ENCODE data around the gene DNAJC17. TPM values are rescaled to one million over a fixed set of nuclear protein-coding genes. Genes with fewer than 3 reads are reported as not detected.

Gene DNAJC17
- total RNA-seq, 1 donor from 2014 or later: 43.2 TPM

DNA sequence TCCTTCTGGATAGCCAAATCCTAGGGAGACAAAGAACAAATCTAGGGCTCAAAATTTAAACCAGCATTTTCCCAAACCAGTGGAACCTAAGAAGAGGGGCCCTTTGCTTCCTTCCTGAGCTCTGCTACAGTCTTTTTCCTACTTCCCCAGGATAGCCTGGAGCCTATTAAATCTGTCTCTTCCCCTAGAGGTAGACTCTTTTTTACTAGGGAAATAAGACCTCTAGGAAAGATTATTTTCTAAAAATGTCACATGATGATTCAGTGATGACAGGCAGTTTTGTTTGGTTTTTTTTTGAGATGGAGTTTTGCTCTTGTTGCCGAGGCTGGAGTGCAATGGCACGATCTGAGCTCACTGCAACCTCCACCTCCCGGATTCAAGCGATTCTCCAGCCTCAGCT lies 70.7 kb downstream of the DNAJC17 start:
- H3K27ac Mint-ChIP-seq (ENCODE audit: unreplicated experiment): no peak overlapping the region
- peaks cover 5% of the 10 kb centered on the region for H3K36me3 Mint-ChIP-seq (ENCODE audit: unreplicated experiment)
- no peaks in the 10 kb centered on the region for H3K27me3 Mint-ChIP-seq (ENCODE audit: unreplicated experiment)
- TF ChIP-seq, protein P1, sequence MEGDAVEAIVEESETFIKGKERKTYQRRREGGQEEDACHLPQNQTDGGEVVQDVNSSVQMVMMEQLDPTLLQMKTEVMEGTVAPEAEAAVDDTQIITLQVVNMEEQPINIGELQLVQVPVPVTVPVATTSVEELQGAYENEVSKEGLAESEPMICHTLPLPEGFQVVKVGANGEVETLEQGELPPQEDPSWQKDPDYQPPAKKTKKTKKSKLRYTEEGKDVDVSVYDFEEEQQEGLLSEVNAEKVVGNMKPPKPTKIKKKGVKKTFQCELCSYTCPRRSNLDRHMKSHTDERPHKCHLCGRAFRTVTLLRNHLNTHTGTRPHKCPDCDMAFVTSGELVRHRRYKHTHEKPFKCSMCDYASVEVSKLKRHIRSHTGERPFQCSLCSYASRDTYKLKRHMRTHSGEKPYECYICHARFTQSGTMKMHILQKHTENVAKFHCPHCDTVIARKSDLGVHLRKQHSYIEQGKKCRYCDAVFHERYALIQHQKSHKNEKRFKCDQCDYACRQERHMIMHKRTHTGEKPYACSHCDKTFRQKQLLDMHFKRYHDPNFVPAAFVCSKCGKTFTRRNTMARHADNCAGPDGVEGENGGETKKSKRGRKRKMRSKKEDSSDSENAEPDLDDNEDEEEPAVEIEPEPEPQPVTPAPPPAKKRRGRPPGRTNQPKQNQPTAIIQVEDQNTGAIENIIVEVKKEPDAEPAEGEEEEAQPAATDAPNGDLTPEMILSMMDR (IDR thresholded peaks at IDR 0.05; ENCODE audit: partially characterized antibody, unreplicated experiment): no peak
- H3K9me3 Mint-ChIP-seq (ENCODE audit: unreplicated experiment): no peaks in the 10 kb centered on the region
- H3K4me1 Mint-ChIP-seq (ENCODE audit: low read depth, unreplicated experiment): no peaks in the 10 kb centered on the region
- DNase-seq: no peak
- H3K4me3 Mint-ChIP-seq (ENCODE audit: unreplicated experiment): no peak overlapping the region

DNA sequence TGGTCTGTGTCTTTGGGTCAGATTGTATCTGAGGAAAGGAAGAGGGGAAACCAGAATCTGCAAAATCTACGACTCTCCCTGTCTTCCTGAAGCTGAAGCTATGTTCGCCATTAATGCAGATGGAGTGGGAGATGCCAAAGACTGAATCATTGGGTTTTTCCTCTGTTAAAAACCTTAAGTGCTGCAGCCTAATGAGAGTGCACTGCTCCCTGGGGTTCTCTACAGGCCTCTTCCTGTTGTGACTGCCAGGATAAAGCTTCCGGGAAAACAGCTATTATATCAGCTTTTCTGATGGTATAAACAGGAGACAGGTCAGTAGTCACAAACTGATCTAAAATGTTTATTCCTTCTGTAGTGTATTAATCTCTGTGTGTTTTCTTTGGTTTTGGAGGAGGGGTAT lies 76.2 kb downstream of the DNAJC17 start:
- H3K36me3 Mint-ChIP-seq (ENCODE audit: unreplicated experiment): no peaks in the 10 kb centered on the region
- H3K27ac Mint-ChIP-seq (ENCODE audit: unreplicated experiment): peak overlapping the region; percentile 80
- H3K4me1 Mint-ChIP-seq (ENCODE audit: low read depth, unreplicated experiment): peaks cover 7% of the 10 kb centered on the region
- H3K9me3 Mint-ChIP-seq (ENCODE audit: unreplicated experiment): no peaks in the 10 kb centered on the region
- no peaks in the 10 kb centered on the region for H3K27me3 Mint-ChIP-seq (ENCODE audit: unreplicated experiment)
- H3K4me3 Mint-ChIP-seq (ENCODE audit: unreplicated experiment): peak overlapping the region; percentile 44
- no peak for DNase-seq
- TF ChIP-seq, protein P1 (IDR thresholded peaks at IDR 0.05; ENCODE audit: partially characterized antibody, unreplicated experiment): no peak

DNA sequence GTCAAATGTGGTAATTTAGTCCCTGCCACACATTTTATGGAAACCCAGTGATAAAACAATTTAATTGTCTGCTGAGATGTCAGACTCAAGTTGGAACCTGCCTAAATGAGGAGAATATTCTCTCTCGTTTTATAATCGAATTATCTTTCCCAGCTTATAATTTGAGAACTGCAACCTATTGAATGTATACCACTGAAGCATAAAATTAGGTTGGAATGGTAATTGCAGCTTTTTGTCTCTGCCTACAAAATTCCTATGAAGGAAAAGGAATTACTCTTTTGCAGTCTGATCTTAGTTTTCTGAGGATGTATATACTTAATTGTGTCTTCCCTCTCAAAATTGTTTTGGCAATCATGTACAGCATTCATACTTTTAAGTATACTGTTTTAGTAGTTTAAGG lies 83.4 kb downstream of the DNAJC17 start:
- no peaks in the 10 kb centered on the region for H3K36me3 Mint-ChIP-seq (ENCODE audit: unreplicated experiment)
- no peak for DNase-seq
- no peak overlapping the region for H3K4me3 Mint-ChIP-seq (ENCODE audit: unreplicated experiment)
- no peaks in the 10 kb centered on the region for H3K4me1 Mint-ChIP-seq (ENCODE audit: low read depth, unreplicated experiment)
- no peaks in the 10 kb centered on the region for H3K9me3 Mint-ChIP-seq (ENCODE audit: unreplicated experiment)
- TF ChIP-seq, protein P1 (IDR thresholded peaks at IDR 0.05; ENCODE audit: partially characterized antibody, unreplicated experiment): no peak
- no peaks in the 10 kb centered on the region for H3K27me3 Mint-ChIP-seq (ENCODE audit: unreplicated experiment)
- no peak overlapping the region for H3K27ac Mint-ChIP-seq (ENCODE audit: unreplicated experiment)

DNA sequence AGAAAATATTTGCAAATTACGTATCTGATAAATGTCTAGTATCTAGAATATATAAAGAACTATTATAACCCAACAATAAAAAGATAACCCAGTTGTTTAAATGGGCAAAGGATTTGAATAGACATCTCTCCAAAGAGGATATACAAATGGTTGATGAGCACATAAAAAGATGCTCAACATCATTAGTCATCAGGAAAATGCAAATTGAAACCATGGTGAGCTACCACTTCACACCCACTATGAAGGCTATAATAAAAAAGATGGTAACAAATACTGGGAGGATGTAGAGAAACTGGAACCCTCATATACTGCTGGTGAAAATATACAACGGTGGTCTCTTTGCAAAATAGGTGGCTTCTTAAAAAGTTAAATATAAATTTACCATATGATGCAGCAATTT lies 84.3 kb downstream of the DNAJC17 start:
- H3K4me1 Mint-ChIP-seq (ENCODE audit: low read depth, unreplicated experiment): no peaks in the 10 kb centered on the region

DNA sequence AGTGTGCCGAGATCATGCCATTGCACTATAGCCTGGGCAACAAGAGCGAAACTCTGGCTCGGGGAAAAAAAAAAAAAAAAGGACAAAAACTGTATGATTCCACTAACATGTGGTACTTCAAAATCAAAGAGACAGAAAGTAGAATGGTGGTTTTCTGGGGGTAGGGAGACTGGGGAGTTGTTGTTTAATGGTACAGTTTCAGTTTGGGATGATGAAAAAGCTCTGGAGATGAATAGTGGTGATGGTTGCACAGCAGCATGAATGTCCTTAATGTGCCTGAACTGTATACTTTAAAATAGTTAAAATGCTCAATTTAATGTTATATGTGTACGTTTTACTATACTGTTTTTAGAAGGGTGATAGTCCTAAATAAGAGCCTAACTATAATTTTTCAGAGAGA lies 84.9 kb downstream of the DNAJC17 start:
- no peak for DNase-seq
- H3K27me3 Mint-ChIP-seq (ENCODE audit: unreplicated experiment): no peaks in the 10 kb centered on the region
- H3K9me3 Mint-ChIP-seq (ENCODE audit: unreplicated experiment): no peaks in the 10 kb centered on the region
- no peaks in the 10 kb centered on the region for H3K4me1 Mint-ChIP-seq (ENCODE audit: low read depth, unreplicated experiment)
- no peaks in the 10 kb centered on the region for H3K36me3 Mint-ChIP-seq (ENCODE audit: unreplicated experiment)
- H3K27ac Mint-ChIP-seq (ENCODE audit: unreplicated experiment): no peak overlapping the region
- H3K4me3 Mint-ChIP-seq (ENCODE audit: unreplicated experiment): no peak overlapping the region
- TF ChIP-seq, protein P1 (IDR thresholded peaks at IDR 0.05; ENCODE audit: partially characterized antibody, unreplicated experiment): no peak

More for the DNA sequence above, 84.3 kb downstream of the DNAJC17 start:
- TF ChIP-seq, protein P1 (IDR thresholded peaks at IDR 0.05; ENCODE audit: partially characterized antibody, unreplicated experiment): no peak
- no peak for DNase-seq
- Mint-ChIP-seq H3K4me3 (ENCODE audit: unreplicated experiment) (no peak overlapping the region), H3K27ac (ENCODE audit: unreplicated experiment) (no peak overlapping the region), H3K36me3 (ENCODE audit: unreplicated experiment) (no peaks in the 10 kb centered on the region), H3K9me3 (ENCODE audit: unreplicated experiment) (no peaks in the 10 kb centered on the region), H3K27me3 (ENCODE audit: unreplicated experiment) (no peaks in the 10 kb centered on the region)

Measured in glutamatergic neuron (in vitro differentiated cells).